PC-9 (cell line): ENCODE measurements around the gene GRAMD2B.

Experiments
- EZH2 ChIP-seq: fragments of 200-600 bp; sonication (generic); IDR thresholded peaks from 2 replicates; pipeline ENCODE4 v1.8.0; 2017; ENCODE audit warnings: antibody characterized with exemption, low read depth
- TF ChIP-seq, protein P1 (sequence below): fragments of 200-600 bp; sonication (generic); conservative IDR thresholded peaks from 2 replicates; pipeline ENCODE4 v1.6.1; 2017; ENCODE audit warnings: mixed run types, antibody characterized with exemption, mild to moderate bottlenecking, moderate library complexity

DNA sequence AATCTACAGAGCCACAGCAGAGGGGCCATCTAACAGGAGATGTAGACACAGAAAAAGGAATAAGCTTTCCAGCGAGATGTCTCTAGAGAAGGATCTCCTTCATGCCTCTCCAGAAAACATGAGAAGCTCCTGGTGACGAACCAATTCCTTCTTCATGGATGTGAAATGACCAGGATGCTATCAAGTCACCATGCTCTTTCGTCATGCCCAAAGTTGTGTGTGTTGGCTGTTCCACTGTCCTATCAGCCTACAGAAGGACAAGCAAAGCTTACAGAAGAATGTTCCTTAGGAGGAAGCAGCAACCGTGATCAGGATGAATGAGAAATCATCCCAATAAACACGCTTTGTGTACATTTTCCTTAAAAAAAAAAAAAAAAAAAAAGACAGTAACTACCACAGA, 117.4 kb downstream of the GRAMD2B start:
- TF ChIP-seq, protein P1, sequence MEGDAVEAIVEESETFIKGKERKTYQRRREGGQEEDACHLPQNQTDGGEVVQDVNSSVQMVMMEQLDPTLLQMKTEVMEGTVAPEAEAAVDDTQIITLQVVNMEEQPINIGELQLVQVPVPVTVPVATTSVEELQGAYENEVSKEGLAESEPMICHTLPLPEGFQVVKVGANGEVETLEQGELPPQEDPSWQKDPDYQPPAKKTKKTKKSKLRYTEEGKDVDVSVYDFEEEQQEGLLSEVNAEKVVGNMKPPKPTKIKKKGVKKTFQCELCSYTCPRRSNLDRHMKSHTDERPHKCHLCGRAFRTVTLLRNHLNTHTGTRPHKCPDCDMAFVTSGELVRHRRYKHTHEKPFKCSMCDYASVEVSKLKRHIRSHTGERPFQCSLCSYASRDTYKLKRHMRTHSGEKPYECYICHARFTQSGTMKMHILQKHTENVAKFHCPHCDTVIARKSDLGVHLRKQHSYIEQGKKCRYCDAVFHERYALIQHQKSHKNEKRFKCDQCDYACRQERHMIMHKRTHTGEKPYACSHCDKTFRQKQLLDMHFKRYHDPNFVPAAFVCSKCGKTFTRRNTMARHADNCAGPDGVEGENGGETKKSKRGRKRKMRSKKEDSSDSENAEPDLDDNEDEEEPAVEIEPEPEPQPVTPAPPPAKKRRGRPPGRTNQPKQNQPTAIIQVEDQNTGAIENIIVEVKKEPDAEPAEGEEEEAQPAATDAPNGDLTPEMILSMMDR = no peak
- no peak for TF ChIP-seq EZH2
